Endometrial microvascular endothelial cells (primary cell): ENCODE results near the gene MAFB. TPM values are rescaled to one million over a fixed set of nuclear protein-coding genes. Genes with fewer than 3 reads are reported as not detected.

Experiments used
- in situ Hi-C: cut with HindIII; loops from 2 replicates; pipeline ENCODE4 v1.10.0; 2017; ENCODE audit warnings: low sequenced_read_pairs, low pct_unique_long_range_greater_than_20kb; ENCODE audit errors: inconsistent ontology term
- total RNA-seq: library from RNA; depleted of rRNA; stranded (reverse); fragments of >200 nt; gene quantifications from one replicate; pipeline ENCODE4 v1.2.3, GENCODE V29; 2015; ENCODE audit errors: inconsistent ontology term

Gene MAFB
- total RNA-seq, 1 donor from 2014 or later = 0.46 TPM

DNA sequence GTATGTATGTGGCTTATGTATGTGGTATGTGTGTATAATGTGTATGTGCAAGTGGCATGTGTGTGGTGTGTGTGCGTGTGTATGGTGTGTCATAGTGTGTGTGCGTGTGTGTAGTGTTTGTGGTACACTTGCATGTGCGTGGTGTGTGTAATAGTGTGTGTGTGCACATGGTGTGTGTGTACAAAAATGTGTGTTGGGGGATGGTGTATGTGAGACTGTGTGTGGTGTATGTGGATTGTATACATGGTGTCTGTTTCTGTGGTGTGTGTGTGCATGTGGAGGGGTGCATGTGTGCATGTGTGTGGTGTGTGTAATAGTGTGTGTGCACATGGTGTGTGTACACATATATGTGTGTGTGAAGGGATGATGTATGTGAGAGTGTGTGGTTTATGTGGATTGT, 21.5 kb downstream of the MAFB start:
- in situ Hi-C loops = no loop called here

DNA sequence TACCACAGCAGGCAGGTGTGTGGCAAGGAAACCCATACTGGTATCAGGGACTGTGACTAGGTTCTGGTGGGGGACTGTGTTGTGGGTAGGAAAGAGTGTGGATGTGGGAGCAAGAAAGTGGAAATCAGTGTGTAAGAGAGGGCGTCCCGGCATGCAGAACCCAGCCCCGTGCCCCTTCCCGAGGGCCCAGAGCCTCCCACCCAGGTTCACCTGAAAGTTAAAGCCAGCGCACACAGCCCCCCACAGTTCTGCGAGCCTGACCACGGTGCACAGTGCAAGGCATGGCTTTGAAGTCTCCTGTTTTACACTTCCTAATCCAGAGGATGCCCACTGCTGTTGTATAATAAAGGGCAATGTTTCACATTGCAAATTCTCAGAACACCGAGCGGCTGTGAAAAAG, 22.7 kb downstream of the MAFB start:
- in situ Hi-C loops = no loop called here

DNA sequence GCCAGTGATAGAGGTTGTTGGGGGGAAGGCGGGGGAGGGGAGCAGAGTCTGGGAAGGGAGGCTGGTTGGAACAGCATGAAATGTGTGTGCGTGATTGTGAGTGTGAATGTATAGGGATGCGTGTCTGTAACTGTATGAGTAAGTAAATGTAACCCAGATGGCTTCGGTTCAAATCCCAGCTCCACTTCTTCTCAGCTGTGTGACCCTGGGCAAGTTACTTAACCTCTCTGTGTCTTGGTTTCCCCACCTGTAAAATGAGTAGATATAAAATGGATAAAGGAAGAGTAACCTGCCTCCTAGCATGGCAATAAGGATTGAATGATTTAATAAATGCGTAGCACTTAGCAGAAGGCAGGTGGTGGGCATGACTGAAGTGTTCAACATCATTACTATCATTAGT, 24.1 kb downstream of the MAFB start:
- in situ Hi-C loops = no loop called here

DNA sequence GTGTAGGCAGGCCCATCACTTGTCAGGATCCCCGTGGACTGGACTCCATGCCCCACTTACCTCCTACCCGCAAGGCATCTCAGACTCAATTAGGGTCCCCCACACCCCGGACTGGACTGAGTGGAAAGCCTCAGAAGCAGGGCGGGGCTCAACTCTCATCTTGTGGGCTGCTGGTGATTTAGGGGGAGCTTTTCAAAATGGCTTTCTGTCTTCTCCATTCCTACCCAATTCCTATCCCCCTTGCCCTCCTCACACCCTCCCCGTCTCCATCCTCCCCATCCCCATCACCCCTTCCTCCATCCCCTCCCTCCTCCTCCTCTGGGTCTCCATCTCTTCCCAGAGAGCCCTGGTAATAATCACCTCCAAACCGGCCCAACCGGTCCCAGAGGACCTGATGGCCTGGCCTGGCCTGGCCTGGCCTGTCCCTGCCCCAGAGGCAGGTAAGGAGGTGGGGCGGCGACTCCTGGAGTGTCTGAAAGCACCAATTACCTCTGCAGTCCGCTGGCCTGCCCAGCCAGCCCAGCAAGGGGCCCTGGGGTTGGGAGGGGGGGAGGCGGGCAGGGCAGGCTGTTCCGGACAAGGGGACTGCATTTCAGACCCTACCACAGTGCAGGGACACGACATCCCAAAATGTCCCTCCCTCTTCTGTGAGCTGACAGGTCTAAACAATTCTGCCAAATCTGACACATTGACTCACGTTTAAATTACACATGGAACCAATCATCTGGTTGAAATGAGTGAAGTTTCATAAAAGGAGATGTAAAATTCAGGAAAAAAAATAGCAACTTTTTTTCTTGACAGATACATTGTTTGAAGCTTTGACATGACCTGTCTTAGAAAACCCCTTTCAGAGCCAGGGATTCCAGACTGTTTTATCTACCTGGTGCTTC, 24.8 kb downstream of the MAFB start:
- in situ Hi-C loops = no loop called here

DNA sequence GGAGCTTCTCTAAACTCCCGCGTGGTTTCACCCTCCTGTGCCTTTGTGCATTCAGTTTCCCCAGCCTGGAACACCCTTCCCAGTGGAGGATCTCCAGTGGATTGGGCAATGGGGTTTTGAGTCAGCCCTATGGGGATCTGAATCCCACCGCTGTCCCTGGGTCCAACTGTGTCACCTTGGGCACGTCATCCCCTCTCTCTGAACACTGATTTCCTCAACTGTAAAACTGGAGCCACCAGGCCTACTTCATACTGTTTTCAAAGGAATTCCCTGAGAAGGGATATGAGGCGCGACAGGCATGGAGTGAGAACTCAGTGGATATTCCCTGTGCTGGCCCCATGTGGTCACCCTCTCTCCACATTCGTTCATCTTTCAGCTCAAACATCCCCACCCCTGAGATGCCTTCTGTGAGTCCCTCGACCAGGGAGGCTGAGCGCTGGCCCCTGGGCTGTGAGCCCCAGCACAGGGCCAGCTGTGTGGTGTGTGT, 25.7 kb downstream of the MAFB start:
- in situ Hi-C loops = no loop called here

DNA sequence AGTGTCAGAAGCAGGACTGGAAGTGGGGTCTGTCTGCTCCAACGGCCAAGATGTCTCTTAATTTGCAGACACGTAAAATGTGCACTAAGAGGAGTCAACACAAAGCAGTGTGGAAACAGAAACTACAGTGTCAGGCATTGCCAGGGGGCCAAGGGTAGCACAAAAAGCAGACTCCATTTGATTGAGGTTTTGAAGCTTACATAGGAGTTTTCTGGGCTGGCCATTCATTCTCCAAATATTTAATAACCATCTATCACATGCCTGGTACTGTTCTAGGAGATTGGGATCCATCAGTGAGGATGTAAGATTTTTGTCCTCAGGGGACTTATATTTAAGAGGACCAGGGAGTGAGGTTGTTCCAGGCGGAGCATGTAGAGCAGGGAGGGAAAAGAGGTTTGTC, 29.5 kb downstream of the MAFB start:
- in situ Hi-C loops = no loop called here

DNA sequence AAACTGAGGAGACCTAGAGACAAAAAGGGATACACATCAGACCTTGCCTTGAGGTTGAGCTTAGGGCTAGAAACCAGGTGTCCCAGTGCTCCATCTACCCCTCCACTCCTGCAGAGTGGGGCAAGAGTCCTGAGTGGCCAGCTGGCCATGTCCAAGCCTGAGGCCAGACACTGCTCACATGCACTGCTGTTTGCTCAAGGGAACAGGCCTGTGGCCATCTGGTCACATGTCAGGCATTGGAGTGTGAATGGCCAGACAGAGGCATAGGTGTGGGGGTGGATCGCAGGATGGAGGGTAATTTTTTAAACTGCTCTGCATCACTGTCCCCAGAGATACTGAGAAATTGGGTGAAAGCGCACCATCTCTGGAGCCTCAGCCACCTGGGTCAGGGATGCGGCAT, 30.5 kb downstream of the MAFB start:
- in situ Hi-C loops = no loop called here

DNA sequence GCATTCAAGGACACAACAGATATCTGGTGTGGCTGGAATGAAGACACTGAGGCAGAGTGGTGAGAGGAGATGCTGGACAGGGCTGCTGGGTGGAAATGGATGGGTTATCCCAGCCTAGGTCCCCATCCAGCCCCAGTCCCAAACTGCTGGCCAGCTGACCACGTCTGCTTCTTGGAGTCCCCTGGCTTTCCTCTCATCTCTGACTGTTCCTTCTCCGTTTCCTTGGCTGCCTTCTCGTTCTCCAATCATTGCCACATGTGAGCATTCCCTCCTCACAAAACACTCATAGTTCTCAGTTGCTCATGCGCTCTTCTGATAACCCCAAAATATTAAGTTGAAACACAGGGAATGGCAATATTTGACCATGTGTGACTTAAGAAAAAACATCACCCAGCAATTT, 31.5 kb downstream of the MAFB start:
- in situ Hi-C loops = no loop called here

DNA sequence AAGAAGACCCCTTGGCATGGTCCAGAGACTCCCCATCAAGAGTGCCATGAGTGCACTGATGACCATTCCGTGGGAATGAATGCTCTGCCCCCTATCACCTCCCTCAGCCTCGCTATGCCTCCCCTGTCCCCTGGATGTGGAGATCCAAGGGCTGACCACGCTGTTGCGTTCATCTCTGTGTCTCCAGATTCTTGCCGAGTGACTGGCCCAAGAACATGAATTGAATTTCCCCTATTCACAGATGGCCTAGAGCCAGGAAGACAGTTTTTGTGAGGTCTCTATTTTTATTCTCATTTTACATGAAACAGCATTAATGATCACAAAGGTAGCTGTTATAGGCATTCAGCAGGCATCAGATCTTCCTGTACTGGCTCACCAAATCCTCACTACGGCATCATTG, 33.6 kb downstream of the MAFB start:
- in situ Hi-C loops = no loop called here

DNA sequence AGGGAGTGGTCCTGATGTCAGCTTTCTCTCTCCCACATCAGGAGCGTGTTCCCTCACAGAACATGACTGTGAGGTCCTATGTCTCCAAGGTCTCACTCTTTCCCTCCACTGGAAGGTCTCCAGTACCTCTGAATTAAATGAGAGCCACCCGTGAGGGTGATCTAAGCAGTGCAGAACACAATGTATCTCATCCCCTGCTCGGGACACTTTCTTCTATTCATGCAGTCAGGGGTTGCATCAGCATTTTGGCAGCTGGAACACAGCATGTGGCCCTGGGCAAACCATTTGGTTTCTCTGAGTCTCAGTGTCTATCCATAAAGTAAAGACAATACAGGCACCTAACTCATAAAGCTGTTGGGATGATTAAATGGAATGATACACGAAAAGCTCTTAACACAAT, 34.2 kb downstream of the MAFB start:
- in situ Hi-C loops = no loop called here

DNA sequence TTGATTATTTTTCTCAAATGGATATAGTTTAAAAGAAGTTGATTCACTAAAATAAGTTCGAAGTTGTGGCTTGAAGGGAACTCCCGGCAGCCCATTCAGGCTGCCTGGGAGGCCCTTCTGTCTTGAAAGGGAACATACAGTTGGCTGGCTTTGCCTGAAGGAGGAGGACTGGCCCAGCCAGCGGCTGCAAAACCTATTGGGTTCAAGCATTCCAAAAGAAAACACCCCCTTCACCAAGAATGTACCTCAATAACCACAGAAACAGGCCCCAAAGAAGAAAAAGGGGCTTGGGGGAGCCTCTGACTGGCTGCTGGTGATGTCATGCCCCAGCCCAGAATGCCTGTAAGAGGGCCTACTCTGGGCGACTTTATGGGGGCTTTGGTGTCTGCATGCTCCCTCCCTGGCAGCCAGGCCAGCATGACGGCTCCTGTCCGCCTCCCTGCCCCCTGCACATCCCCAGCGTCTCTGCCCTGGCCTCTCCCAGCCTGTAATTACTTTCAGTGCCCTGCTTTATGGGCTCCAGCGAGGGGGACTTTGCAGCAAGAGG, 36.5 kb downstream of the MAFB start:
- in situ Hi-C loops = no loop called here

DNA sequence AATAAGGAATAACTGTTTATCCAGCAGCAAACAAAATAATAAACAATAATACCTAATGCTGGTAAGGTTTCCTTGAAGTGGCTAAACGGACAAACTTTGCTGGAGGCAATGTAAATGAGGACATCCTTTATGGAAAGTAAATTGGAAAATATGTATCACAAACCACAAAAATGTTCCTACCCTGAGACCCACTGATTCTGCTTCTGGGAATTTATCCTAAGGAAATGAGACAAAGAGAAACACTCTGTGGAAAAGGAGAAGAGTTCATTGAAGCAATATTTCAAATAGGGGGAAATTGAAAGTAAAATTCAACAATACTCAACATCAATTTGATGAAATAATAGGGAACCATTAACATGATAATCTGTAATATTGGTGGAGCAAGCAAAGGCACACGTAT, 37.9 kb downstream of the MAFB start:
- in situ Hi-C loops = no loop called here

DNA sequence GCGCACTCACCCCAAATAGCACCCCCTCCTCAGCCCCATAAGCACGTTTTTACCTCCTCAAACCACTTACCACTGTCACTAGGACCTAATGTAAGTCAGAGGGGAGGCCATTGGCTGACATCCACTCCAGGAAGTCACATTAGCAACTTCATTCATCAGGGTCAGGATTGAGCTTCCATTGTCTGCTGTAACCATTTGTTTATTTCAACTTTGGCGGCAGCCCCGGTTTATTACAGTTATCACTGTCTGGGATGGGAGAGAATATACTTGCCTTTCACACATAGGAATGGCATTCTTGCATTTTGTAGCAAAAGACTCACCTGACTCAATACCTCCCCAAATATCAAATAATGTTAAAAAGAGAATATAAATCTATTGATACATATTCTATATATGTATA, 38.3 kb downstream of the MAFB start:
- in situ Hi-C loops = no loop called here

DNA sequence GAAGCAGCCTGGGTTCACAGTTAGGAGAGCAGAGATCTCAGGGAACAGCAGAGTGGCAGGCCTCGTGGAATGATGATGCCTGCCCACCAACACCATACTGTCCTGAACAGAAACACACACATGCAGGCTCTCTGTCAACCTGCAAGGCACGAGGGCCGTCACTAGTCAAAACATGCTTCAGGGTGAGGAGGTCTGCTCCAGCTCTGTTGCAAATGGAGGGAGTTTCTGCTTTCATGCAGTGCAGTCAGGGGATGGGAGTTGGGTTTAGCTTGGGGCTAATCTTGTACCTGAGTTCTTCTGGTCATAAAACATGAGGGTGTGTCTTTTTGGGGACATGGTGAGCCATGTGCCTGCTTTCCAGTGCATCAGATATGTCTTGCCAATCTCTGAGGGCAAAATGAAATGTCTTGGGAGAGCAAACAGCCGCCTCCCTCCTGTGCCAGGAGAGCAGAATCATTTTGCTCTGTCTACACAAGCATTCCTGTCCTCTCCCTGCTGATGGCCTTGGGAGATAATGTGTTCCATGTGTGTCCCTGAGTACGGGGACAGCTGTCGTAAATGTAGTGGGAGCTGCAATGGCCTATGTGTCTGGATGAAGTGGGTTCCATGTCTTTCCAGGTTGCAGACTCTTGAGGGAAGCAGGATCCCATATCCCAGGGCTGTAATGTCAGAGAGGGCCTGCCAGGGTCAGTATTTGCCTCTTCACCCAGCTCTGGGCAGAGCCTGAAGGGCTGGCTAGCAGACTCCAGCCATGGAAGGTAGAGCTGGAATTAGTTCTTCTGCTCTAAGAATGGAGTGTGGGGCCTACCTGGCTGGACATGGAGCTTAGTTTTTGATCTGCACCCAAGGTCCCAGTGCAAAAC, 40.6 kb downstream of the MAFB start:
- in situ Hi-C loops = no loop called here

DNA sequence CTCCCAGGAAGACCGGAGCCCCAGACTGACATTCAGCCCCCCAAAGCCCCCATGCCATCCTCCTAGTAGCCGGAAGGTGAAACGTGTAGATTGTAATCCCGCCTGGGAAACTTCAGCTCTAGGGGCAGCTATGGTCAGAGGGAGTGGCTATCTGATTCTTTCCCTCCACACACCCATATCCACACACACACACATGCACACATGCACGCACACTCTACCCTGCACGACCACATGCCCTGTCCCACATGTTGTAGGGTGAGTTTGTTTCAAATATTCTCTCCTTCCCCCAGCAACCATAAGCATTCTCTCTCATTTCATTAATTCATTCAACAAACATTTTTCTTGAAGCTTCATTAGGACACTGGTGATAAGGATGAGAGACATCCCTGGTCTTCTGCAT, 42.2 kb downstream of the MAFB start:
- in situ Hi-C loops = no loop called here

DNA sequence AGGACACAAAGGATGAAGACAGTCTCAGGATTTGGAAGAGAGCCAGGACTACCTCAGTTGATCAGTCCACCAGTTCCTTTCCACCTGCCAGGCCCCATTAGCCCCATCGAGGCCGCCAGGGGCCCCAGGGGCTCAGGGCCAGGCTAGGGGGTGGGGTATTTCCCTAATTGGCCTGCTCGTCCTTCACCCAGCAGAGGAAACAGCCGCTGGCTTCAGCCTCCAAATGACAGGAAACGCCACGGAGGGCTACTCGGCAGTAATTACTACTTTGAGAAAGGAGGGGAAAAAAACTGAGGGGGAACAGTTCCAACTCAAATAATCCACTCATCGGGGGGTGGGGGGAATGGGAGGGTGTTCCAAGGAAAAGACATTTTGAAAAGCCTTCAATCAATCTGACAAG, 42.7 kb downstream of the MAFB start:
- in situ Hi-C loops = no loop called here

DNA sequence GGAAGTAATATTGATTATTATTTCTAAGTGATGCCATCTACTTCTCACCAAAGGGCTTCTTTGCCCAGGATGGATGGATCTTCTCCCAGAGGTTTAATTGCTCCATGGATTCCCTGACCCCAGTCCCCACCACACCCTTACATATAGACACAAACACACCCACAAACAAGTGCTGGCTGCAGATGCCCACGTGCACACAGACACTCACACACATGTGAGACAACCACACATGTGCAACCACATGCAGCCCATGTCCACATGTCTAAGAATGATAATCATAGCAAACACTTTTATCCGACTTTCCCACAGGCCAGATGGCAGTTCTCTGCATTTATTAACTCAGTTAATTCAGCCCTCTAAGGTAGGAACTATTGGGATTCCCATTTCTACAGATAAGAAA, 44.2 kb downstream of the MAFB start:
- in situ Hi-C loops = no loop called here

DNA sequence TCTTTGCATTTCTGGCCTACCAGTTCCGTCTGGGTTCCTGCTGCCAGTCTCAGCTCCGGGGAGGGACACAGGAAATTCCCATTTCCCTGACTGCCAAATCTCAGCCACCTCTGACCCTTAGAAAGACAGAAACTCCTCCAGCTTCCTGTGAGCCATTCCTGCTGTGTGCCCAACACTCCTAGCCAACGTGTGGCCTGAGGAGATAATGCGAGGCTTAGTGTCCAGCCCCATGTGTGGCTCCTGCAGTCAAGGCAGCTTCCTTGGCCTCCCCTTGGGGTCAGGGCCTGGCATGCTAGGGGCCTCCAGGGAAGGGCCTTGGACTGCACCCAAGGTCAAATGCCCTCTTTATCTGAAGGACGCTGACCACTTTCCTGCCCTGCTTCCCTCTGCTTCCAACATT, 45.1 kb downstream of the MAFB start:
- in situ Hi-C loops = no loop called here

DNA sequence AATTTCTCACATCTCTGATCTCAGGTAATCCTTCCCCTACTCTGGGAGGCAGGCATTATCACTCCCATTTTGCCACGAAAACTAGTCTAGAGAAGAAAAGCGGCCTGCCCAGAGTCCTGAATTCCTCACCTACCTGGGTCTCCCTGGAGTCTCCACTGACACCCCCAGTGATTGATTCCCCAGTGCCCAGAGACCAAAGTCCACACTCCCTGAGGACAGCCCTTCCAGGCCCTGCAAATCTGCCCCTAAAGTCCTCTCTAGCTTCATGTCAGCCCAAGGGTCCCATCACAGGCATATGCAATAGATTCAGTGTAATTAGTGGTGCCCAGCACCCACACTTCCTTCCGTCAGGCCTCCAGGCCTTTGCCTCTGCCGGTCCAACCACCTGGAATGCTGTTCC, 47.2 kb downstream of the MAFB start:
- in situ Hi-C loops = no loop called here

DNA sequence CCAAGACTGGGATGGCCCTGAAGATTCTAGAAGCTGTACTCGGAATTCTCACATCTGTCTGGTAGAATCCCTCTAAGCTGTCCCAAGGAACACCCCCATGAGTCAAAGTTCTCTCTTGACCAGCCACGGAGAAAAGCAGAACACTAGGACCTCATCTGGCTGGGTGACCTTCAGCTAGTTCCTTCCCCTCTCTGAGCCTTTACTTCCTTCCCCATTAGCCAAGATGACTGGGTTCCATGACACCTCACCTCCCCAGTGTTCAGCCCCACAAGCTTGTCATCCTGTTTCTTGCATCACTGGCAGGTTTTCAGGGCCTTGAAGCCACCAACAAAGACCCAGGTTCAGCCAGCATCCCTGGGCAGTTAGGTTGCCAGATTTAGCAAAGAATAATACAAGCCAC, 47.8 kb downstream of the MAFB start:
- in situ Hi-C loops = no loop called here
